Measurements from ENCODE around the gene PIGM.

GRCh38 chr1:159986531-159986930 lies 45.3 kb downstream of the PIGM start:
- TF ChIP-seq CTCF (IDR thresholded peaks at IDR 0.05; ENCODE audit: low read length) (no peak), EZH2 (IDR thresholded peaks at IDR 0.05; ENCODE audit: borderline replicate concordance, low read length) (no peak)

Data from OCI-LY1 (cell line).